ENCODE measurements around the gene ADK.
"Not testable (repeated sequence)": the region's sequence is repeated elsewhere in the genome, so short reads cannot be mapped to it uniquely, and the experiment has no call there.

Gene ADK

DNA sequence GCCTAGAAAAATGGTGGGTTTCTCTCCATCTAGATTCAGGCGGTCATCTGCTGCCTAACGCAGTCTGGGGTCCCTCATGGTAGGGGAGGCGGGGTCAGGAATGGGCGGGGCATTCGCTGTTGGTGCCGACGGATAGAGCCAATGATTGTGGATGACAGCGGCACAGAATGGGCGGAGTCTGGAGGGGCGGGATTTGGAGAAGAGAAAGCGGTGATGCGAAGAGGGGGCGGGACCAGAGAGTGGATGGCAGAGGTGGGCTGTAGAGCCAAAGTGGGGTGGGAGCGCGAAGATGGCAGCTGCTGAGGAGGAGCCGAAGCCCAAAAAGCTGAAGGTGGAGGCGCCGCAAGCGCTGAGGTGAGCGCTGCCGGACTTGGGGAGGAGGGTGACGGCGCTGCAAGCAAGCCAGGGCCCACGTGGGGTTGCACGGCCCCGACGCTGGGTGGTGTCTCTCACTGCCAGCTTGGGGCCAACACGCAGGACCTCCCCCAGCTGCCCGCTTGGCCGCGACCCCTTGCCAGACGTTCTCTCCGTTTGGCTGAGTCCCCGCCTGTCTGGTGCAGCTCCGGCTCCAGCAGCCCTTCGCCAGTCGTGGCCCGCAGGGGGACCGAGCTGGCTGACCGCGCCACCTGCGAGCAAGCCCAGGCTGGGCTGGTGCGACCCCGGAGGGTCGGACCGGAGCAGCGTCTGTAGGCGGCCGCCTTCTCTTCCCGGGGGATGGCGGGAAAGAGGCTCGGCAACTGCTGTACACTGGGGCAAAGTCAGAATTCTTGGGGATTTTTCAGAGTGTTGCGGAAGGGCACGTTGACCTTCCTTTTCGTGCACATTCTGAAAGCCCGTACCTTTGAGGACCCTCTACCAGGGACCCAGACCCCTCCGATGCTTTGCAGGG, at the start of gene ADK:
TSS of gene ADK (plus strand) at position 232 of the 889 bp plus-strand sequence. CDS start at position 290, 58 bp downstream.
- DNase-seq (ENCODE audit: low spot score): peak; percentile 99

DNA sequence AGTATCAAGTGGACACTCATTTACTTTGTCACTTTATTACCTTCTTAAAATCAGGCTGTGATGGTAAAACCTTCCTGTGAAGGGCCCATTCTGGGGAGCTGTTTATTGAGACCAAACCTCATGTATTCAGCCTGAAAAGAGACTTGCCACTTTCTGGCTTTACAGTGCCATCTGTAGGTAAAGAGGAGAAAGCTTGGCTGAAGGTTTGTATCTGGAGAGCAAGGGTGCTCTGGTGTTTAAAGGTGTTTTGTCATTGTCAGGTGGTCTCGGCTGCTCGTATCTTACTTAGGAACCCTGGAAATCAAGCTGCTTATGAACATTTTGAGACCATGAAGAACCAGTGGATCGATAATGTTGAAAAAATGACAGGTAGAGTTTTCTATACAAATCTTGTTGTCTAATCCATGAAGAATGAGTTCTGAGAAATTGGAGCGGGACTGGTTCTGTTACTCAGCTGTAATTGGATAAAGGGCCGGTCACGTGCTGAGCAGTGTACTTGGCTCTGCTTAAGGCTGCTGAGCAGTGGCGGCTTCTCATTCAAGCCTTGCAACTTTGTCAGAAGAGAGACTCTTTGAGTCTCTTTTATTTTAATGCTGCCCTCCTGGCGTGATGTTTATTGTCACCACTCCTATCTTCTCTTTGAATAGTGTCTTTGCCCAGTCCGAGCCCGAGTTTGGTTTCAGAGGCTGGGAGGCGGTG, 47.3 kb upstream of the ADK start:
- DNase-seq (ENCODE audit: low spot score): peak; percentile 27

DNA sequence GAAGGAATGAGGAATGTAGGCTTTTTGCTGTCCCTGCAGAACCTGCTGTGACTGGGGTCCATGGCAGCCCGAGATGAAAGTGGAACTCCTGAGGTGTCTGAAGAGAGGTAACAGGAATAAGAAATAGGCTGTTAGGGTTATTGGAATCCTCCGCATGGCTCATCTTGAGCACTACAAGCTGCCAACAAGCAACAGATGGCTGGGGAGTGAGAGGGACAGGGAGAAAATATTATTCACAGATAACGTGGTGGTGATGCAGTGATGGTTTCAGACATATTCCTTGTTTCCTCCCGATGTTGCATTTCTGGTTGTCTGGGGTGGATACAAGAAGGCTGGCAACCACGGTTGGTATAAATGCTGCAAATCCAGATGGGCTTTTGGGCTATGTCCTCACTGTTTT, 46.5 kb upstream of the ADK start:
- DNase-seq (ENCODE audit: low spot score): no peak

DNA sequence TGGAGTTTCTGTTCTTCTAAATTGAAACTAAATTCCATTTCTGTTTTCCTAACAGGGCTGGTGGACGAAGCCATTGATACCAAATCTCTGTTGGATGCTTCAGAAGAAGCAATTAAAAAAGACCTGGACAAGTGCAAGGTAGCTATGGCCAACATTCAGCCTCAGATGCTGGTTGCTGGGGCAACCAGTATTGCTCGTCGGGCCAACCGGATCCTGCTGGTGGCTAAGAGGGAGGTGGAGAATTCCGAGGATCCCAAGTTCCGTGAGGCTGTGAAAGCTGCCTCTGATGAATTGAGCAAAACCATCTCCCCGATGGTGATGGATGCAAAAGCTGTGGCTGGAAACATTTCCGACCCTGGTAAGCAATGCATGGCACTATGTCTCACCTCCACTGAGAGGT, 46.0 kb upstream of the ADK start:
- DNase-seq (ENCODE audit: low spot score): no peak

DNA sequence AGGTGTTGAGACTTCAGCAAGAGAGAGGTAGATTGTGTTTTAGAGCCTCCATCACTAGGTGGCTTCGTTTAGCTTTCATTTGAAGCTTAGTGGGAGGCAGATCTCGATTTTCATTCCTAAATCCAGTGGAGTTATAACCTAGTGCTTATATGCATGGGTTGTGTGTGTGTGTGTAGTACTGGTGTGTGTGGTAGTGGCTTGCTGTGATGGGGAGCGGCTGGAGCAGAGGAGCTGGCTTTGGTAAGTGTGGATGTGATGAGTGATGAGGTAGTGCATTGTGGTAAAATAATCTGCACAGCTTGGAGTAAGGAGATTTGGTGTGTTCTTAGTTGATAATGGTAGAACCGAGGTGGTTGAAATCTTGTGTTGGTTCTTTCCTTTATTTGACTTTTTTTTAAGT, 43.6 kb upstream of the ADK start:
- no peak for DNase-seq (ENCODE audit: low spot score)

DNA sequence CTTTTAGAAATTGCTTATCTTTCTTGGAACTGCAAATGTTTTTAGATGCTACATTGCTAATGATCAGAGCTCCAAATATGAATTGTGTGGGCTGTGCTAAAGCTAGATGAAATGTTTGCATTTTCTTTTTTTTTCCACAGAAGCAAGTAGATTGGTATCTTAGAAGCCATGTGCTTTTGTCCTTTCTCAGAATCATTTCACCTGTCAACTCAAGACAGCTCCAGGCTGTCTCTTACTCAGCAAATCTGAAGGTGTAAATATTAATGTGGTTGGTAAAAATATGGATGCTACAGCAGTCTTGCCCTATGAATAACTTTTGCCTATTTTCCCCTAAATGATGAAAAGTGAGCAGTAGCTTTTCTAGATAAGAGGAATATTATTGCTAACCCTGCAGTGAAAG, 41.6 kb upstream of the ADK start:
- DNase-seq (ENCODE audit: low spot score): no peak

DNA sequence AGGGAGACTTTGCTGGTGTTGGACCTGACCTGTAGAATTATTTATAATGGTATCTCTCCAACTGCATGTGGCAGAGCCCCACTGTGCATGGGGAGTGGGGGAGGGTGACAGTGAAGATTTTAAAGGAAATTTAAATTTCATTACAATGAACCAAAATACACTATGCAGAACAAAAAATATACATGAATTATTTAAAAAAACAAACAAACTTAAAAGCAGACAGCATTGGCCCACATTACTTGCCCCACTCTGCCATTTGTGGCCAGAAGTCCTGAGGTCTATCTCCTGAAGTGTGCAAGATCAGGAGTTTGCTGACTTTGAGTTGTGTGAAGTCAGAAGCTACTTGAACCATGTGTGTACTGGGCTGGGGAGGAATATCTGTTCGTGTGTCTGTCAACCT, 40.9 kb upstream of the ADK start:
- DNase-seq (ENCODE audit: low spot score): no peak

DNA sequence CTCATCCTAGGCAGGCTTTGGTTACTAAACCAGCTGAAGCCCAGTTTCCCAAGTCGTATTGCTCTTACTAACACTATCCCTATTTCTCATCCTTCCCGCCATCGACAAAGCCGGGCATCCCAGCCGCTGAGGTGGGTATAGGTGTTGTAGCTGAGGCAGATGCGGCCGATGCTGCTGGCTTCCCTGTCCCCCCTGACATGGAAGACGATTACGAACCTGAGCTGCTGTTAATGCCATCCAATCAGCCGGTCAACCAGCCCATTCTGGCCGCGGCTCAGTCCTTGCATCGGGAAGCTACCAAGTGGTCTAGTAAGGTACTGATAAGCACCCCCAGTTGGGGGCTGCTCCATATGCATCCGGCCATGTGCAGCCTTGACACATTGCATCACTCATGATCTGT, 39.2 kb upstream of the ADK start:
- DNase-seq (ENCODE audit: low spot score): no peak

DNA sequence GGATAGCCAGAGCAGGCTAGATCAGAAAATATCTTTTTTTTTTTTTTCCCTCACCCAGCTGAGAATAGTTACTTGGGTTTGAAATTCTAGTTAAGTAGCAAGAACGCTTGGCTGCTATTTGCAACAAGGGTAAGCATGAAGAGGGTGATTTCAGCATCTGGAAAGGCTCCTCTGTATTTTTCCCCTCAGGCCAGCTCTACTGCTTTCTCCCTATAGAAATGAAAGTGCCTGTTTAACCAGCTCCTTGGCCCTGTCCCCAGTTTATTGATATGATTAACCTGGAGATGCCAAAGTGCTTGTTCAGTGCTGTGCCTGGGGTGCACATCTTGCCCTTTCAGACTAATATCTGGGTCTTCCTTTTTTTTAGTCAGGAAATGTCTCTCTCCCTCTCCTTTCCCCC, 37.5 kb upstream of the ADK start:
- DNase-seq (ENCODE audit: low spot score): no peak

DNA sequence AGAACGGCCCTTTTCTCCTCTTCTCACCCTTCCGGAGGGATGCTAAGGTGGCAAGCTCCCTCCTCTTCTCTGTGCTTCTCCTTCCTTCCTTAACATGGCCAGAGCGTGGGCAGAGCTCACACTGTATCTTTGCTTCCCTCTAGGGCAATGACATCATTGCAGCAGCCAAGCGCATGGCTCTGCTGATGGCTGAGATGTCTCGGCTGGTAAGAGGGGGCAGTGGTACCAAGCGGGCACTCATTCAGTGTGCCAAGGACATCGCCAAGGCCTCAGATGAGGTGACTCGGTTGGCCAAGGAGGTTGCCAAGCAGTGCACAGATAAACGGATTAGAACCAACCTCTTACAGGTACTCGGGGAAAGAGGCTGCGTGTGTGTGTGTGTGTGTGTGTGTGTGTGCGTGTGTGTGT, 37.0 kb upstream of the ADK start:
- DNase-seq (ENCODE audit: low spot score): no peak

DNA sequence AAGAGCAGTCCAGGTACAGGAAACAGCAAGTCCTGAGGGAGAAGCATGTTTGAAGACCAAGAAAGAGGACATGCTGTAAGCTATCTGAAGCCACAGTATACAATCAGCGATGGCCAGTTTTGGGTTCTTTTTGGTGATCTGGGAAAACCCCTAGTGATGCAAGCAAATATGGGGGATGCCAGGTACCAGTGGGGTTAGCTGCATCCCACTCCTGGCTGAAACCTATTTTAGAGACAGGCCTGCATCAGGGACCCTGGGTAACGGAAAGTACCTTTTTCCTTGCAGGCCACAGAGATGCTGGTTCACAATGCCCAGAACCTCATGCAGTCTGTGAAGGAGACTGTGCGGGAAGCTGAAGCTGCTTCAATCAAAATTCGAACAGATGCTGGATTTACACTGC, 33.3 kb upstream of the ADK start:
- no peak for DNase-seq (ENCODE audit: low spot score)

DNA sequence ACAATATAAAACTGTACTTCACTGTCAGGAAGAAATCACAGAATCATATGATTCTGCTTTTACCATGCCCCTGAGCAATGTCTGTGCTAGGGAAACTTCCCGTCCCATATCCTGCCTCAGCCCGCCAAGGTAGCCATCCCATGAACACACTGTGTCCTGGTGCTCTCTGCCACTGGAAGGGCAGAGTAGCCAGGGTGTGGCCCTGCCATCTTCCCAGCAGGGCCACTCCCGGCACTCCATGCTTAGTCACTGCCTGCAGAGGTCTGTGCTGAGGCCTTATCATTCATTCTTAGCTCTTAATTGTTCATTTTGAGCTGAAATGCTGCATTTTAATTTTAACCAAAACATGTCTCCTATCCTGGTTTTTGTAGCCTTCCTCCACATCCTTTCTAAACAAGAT, 32.2 kb upstream of the ADK start:
- DNase-seq (ENCODE audit: low spot score): peak; percentile 44

DNA sequence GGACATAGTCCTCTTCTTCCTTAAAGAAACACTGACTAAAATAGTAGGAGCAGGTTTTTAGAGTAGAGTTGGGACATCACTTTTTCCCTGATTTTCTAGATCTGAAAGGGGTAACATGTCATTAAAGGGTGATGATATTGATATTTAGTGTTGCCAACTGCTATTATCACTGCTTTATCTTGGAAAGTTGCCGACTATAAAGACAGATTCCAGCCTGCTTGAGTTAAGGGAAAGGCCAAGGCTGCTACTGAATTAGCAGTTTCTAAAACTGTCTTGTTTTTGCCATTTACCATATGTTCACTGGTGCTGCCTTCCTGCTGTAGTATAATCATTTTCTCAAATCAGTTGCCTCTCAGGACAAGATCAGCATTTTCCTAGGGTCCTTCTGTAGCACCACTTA, 30.1 kb upstream of the ADK start:
- no peak for DNase-seq (ENCODE audit: low spot score)

DNA sequence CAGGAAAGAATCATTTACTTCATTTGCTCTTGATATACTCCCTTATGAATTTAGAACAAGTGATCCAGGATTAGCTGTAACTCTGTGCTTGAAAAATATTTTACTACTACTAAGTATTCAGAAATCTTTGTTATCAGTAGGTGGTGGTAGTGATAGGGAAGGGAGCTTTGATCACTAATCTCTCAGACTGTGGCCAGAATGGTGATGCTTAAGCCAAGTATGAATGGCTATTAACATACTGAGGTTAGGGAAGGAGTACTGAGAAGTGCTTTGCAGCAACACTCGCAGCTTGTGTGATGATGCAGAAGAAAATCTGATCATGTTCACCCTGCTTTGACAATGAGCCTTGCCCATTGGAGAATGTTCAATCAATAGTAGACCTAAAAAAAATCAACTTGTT, 29.7 kb upstream of the ADK start:
- DNase-seq (ENCODE audit: low spot score): no peak

DNA sequence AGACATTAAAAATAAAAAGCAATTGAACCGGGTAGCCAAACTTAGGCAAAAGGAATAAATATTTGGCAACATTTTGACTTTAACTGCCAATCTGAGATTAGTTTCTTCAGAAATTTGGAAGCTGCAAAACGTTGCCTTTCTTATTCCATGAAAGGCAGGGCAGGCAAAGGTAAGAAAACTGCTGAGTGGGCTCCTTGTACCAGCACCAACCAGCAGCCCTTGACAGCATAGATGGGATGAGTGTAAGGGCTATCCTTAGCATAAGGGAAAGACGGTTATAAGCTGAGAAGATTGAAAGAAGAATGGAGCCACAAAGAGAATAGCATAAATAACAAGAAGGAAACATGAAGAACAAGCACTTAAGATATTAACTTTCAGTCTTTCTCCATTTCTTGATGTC, 29.0 kb upstream of the ADK start:
- DNase-seq (ENCODE audit: low spot score): no peak

DNA sequence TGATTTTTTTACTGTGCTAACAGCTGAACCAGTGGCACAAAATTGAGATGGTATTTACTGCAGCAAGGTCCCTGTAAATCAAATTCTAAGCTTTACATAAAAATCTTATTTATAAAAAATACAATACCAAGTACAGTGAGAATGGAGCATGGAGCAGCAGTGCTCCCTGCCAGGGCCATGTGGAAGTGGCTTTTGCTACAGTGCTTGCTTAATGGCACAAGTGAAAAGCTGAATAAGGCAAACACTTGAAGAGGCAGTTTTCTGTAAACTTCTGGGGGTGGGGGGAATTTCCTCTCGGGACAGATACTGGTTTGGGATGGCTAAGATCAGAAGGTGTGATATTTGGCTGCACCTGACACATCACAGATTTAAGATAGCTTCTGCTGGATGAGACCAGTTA, 27.9 kb upstream of the ADK start:
- no peak for DNase-seq (ENCODE audit: low spot score)

DNA sequence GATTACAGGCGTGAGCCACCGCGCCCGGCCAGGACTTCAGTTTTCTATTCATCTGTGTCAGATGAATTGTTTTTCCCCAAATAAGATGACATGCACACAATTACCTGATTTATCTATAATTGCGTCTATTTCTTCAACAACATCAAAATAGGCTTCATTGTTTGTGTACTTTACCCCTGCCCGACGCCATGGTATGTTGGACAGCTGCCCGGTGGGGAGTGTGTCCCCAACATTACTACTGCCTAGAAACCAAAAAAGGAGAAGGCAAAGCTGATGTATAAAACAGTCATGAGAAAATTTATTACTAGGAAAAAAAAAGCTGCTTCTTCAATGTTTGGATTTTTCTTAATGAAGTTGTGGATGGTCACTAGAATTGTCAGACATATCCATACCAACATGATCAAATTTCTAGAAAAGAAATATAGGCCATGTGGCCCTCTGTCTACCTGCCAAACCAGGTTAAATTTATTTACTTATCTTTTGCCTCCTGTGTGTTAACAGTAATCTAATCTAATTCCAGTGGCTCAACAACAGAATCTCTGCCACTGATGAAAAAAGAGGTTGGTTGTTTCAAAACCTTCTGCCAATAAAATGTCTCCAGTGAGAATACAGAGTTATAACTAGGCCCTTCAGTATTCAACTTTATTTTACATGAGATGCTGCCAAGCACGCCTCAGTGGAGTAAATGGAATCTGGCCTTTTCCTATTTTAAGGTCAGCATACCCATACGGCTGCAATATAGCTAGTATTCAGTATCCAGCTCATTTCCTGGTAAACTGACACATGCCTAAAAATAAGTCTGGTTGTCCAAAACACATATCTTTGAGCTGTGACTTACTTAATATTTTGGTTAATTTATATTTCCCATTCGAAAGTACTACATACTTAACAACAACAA, 16.8 kb upstream of the ADK start:
- no peak for DNase-seq (ENCODE audit: low spot score)

DNA sequence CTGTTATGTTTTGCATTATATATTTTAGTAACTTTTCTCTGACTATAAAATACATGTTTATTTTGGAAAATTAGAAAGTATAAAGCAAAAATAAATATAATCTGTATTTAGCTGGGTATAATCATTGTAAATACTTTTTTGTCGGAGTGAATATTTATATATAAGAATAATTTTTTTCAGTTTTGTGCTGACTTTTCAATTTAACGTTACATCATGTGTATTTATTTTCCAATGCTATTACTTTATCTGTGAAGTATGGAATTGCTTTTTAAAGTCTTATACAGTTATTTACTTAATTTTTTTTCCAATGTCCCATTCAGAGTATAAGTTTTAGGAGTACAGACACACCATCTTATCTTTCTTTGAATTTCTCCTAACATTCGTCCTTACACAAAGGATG, 15.6 kb upstream of the ADK start:
- DNase-seq (ENCODE audit: low spot score): no peak

DNA sequence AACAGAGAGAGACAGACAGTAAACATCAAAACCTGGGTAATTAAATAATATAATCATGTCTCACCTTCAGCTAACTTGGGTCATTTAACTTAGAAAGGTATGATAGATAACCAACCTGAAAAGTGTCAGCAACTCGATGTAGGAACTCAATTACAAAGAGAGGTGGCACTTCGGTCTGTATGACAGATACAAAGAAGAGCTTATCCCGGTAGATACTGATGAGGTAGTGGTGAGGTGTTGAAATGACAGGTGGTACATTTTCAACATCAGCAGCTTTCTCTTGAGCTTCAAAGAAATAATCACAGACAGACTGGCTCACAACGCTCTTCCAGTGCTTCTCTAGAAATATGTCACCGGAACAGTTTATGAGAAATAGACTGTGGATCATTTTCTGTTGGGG, 13.0 kb upstream of the ADK start:
- DNase-seq (ENCODE audit: low spot score): no peak

DNA sequence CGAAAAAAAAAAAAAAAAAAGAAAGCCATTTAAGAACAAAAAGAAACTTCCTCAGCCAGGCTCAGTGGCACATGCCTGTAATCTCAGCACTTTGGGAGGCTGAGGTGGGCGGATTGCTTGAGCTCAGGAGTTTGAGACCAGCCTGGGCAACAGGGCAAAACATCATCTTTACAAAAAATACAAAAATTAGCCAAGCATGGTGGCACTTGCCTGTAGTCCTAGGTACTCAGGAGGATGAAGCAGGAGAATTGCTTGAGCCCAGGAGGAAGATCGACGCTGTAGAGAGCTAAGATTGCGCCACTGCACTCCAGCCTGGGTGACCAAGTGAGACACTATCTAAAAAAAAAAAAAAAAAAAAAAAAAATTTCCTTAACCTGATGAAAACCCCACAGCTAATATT, 12.4 kb upstream of the ADK start:
- not testable (repeated sequence) for DNase-seq (ENCODE audit: low spot score)

DNA sequence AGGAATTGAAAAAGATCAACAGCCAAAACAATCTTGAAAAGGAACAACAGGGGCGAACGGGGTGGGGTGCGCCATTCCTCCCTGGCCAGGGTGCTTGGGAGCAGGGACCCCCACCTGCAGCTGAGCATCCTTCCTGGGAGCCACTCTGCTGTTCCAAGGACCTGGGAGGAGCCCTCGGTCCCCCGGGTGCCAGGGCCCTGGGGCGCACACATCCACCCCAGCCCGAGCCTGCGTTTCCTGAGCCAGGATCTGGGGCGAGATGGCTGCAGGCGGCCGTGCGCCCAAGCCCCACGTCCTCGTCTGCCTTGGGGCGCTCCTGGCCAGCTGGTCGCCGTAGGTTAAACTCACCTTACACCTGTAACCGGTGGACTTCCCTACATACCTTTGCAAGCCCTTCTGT, 11.0 kb upstream of the ADK start:
- no peak for DNase-seq (ENCODE audit: low spot score)

DNA sequence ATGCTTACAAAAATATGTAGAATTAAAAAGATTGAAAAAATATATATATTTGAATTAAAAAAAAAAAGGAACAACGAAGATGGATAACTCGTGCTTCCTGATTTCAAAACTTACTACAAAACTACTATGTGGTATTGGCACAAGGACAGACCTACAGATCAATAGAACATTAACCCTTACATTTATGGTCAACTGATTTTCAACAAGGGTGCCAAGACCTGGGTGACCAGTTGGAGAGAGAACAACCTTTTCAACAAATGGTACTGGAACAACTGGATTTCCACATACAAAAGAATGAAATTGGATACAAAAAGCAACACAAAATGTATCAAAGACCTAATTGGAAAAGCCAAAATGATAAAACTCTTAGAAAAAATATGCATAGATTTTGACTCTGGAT, 10.5 kb upstream of the ADK start:
- no peak for DNase-seq (ENCODE audit: low spot score)

DNA sequence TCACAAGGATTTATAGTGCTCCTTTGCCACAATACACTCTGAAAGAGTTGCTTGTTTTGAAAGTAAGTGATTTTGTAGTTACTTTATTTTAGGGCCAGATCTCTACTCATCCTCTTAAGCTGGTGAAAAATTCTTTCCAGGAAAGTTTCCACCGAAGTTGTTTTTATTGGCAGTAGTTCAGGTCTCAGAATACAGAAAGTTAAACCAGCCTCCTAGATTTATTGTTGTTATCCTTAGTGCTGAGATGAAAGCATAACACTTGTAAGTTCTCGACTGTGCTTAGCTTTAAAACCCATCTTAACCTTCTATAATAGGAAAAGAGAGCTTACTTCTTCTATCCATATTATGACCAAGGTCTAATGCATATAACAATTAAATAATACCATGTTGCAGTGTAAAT, 5.9 kb upstream of the ADK start:
- no peak for DNase-seq (ENCODE audit: low spot score)

Measured in hematopoietic multipotent progenitor cell treated with erythropoietin and hydrocortisone succinate and interleukin-3 and kit ligand, for 17 days (in vitro differentiated cells).